Measurements from ENCODE around the gene MAP1S.
A peak's percentile ranks its signal among the peaks of the same experiment; 100 is the strongest.

Gene MAP1S

DNA sequence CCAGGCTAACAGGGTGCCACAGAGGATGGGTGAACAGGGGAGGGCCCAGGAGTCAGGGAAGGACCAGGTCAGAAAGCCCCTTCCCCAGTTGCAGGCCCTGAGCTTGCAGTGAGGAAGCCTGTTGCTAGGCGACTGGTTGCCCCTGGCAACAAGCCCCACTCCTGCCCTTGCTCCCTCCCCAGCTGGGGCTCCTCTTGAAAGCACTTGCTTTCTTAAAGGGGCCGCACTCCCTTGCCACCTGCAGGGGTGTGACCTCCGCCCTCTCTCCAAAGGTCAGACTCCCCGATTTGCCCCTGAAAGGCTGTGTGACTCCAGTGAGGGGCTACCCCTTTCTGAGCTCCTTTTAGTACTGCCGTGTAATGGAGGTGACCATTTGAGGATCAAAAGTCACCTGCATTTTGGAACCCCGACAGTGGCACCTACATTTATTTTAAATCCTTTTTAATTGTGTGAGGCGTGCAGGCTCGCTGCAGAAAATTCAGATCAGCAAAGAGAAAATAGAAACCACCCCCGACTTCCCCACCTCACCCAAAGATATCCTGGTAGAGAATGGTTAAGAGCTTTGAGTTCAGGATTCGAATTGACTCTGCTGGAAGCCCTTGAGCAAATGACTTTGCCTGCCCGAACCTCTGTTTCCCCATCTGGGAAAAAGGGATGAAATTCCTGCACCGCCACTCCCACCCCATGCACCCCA is 36.8 kb downstream of the MAP1S start:
- DNase-seq (ENCODE audit: extremely low spot score) = peak; percentile 84
- ChIA-PET CTCF (interaction anchor here (1.1 to 10.6 kb wide), 10 partner anchors 7 to 290 kb away, joined by 3 to 151 read pairs (median 9); partner anchors contain the start of genes MAP1S and RPL18A), POLR2A (interaction anchor here (0.7 to 1.3 kb wide), 2 partner anchors 27 to 36 kb away, joined by 3 to 8 read pairs; no protein-coding TSS in a partner anchor)
- TF ChIP-seq CTCF (IDR thresholded peaks at IDR 0.05; ENCODE audit: control extremely low read depth, extremely low read depth, low read depth, missing control alignments) = no peak

DNA sequence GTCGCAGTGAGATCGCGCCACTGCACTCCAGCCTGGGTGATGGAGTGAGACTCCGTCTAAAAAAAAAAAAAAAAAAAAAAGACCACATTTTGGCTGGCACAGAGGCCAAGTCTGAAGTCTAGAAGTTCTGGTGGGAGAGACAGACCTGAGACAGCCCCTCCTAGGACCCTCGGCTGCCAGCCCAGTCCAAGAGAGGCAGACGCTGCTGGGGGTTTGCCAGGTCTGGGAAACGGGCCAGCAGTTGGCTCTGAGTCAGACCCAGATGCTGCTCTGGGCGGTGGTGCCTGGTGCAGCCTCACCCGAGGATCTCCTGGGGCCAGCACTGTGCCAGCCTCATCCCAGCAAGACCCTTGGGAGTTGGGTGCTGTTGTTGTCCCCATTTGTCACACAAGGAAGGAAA is 37.8 kb downstream of the MAP1S start:
- DNase-seq (ENCODE audit: extremely low spot score) = no peak
- ChIA-PET CTCF (interaction anchor here (1.2 to 10.6 kb wide), 6 partner anchors 8 to 102 kb away, joined by 3 to 151 read pairs (median 20); partner anchors contain the start of gene RPL18A), POLR2A (interaction anchor here (0.7 kb wide), 1 partner anchor 26 kb away, joined by 8 read pairs; no protein-coding TSS in a partner anchor)
- no peak for TF ChIP-seq CTCF (IDR thresholded peaks at IDR 0.05; ENCODE audit: control extremely low read depth, extremely low read depth, low read depth, missing control alignments)

DNA sequence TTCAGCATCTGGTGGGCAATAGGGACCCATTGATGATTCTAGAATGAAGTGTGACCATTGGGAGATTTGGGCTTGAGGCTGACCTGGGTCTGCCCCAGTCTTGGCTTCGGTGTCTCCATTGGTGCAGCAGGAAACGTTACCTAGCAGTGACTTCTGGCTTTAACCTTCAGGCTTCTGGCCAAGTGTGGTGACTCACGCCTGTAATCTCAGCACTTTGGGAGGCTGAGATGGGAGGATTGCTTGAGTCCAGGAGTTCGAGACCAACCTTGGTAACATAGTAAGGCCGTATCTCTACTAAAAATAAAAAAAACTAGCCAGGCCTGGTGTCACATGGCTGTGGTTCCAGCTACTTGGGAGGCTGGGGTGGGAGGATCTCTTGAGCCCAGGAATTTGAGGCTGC is 39.2 kb downstream of the MAP1S start:
- no peak for TF ChIP-seq CTCF (IDR thresholded peaks at IDR 0.05; ENCODE audit: control extremely low read depth, extremely low read depth, low read depth, missing control alignments)
- CTCF ChIA-PET = interaction anchor here (0.8 to 10.6 kb wide), 4 partner anchors 8 to 263 kb away, joined by 3 to 151 read pairs (median 5); no protein-coding TSS in a partner anchor
- POLR2A ChIA-PET = no interaction called here
- no peak for DNase-seq (ENCODE audit: extremely low spot score)

GRCh38 chr19:17761148-17761547 is 41.9 kb downstream of the MAP1S start:
- no peak for TF ChIP-seq CTCF (IDR thresholded peaks at IDR 0.05; ENCODE audit: control extremely low read depth, extremely low read depth, low read depth, missing control alignments)
- DNase-seq (ENCODE audit: extremely low spot score) = no peak
- ChIA-PET CTCF (interaction anchor here (0.7 to 1.6 kb wide), 6 partner anchors 9 to 57 kb away, joined by 3 to 7 read pairs (median 3); partner anchors contain the start of gene MAP1S), POLR2A (no interaction called here)

- no peak for DNase-seq (ENCODE audit: extremely low spot score)
- CTCF ChIA-PET = interaction anchor here (0.6 to 10.4 kb wide), 6 partner anchors 9 to 79 kb away, joined by 3 to 151 read pairs (median 7); partner anchors contain the start of gene FCHO1
- TF ChIP-seq CTCF (IDR thresholded peaks at IDR 0.05; ENCODE audit: control extremely low read depth, extremely low read depth, low read depth, missing control alignments) = no peak
- POLR2A ChIA-PET = interaction anchor here (0.6 to 0.7 kb wide), 2 partner anchors 8 to 14 kb away, joined by 3 to 5 read pairs; no protein-coding TSS in a partner anchor
These were observed 43.4 kb downstream of the MAP1S start for GRCh38 chr19:17762505-17763229.

DNA sequence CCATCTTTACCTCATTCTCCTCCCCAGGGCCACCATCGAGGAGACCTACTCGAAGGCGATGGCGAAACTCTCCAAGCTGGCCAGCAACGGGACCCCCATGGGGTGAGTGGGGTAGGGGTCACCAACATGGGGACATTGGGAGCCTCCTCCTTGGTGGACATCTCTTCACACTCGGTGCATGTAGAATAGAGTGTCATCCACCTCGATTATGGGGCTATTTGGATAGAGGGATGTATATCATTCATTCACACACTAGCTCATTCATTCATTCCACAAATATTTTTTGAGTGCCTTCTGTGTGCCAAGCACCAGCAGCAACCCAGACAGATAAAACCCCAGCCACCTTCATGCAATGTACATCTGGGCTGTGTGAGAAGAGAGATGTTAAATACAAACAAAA is 45.1 kb downstream of the MAP1S start:
- ChIA-PET POLR2A (interaction anchor here (0.7 to 0.8 kb wide), 2 partner anchors 22 to 27 kb away, joined by 3 read pairs; no protein-coding TSS in a partner anchor), CTCF (interaction anchor here (1.1 to 10.4 kb wide), 4 partner anchors 10 to 60 kb away, joined by 3 to 151 read pairs (median 42); partner anchors contain the start of gene FCHO1)
- DNase-seq (ENCODE audit: extremely low spot score) = no peak
- no peak for TF ChIP-seq CTCF (IDR thresholded peaks at IDR 0.05; ENCODE audit: control extremely low read depth, extremely low read depth, low read depth, missing control alignments)

Data from GM10248 (cell line).